A549 (cell line): ENCODE results near the gene FBXL5.

Source experiments
- CHD4 ChIP-seq: fragments of 200-600 bp; sonication (generic); IDR thresholded peaks from 2 replicates; pipeline ENCODE4 v1.6.1; 2016; ENCODE audit warnings: antibody characterized with exemption, mild to moderate bottlenecking, borderline replicate concordance
- EP300 ChIP-seq, 2 experiments: fragments of >200 bp; sonication (Bioruptor Twin); formaldehyde crosslinking; IDR thresholded peaks; 2 replicates in 1 of 2; 3 replicates in 1 of 2; pipeline ENCODE4 v1.6.1; 2016 to 2017
- ESRRA ChIP-seq: fragments of 150-350 bp; IDR thresholded peaks from 2 replicates; pipeline ENCODE4 v1.6.1; 2014; ENCODE audit warnings: mild to moderate bottlenecking, low read length, borderline replicate concordance
- JUNB ChIP-seq: fragments of >200 bp; sonication (Bioruptor Twin); formaldehyde crosslinking; IDR thresholded peaks from 2 replicates; pipeline ENCODE4 v1.6.1; 2016
- KDM1A ChIP-seq: fragments of 200-600 bp; sonication (generic); IDR thresholded peaks from 2 replicates; pipeline ENCODE4 v1.6.1; 2016; ENCODE audit warnings: low read depth, mild to moderate bottlenecking
- POLR2A ChIP-seq: IDR thresholded peaks from 2 replicates; pipeline ENCODE4 v1.6.1; 2012; ENCODE audit warnings: mild to moderate bottlenecking, low read length
- POLR2AphosphoS2 ChIP-seq: conservative IDR thresholded peaks from 2 replicates; pipeline ENCODE4 v1.6.1; 2012; ENCODE audit warnings: low read length, improper control_type of control experiment, inconsistent platforms
- RAD21 ChIP-seq, 2 experiments: fragments of >200 bp in 1 of 2; sonication (Bioruptor Twin) in 1 of 2; formaldehyde crosslinking in 1 of 2; IDR thresholded peaks in 1 of 2; conservative IDR thresholded peaks in 1 of 2; 2 replicates in 1 of 2; 3 replicates in 1 of 2; pipeline ENCODE4 v1.6.1; 2012 to 2018; ENCODE audit warnings: inconsistent platforms in 1 of 2
- RFX5 ChIP-seq: fragments of 450-650 bp; IDR thresholded peaks from 2 replicates; pipeline ENCODE4 v1.7.1; 2014; ENCODE audit warnings: antibody characterized with exemption, mild to moderate bottlenecking, moderate library complexity
- TF ChIP-seq, protein P1 (sequence below): fragments of >200 bp; sonication (Bioruptor Twin); formaldehyde crosslinking; IDR thresholded peaks from 3 replicates; pipeline ENCODE4 v1.5.1; 2016

DNA sequence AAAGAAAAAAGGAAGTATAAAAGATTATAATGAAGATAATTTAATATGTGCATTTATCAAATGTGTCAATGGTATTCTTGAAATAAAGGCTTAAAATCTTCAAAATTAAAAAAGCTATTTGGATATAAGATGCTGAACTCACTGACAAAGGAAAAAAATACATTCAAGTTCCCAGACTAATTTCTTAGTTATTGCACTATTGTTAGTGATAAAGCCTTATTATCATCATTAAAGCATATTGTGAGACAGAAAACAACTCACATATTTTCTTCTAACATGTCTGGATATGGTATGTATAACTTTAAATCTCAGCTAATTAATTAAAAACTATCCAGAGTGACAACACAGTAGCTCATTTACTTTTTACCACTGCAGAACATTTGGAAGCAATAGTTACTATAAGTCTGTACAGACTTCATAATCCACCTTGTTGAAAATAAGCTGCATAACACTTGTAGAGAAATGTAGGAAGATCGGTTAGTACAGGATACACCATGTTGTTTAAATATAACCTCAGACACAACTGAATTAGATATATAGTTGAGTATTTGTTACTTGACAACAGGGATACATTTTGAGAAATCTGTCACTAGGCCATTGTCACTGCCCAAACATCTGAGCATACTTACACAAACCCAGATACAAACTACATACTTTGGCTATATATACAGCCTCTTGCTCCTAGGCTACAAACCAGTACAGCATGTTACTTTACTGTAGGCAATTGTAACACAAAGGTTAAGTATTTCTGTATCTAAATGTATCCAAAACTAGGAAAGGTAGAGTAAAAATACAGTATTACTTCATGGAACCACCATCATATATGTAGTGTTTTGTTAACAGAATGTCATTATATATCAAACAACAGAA is 13.6 kb upstream of the FBXL5 start:
- no peak for TF ChIP-seq RFX5
- TF ChIP-seq EP300 (IDR thresholded peaks at IDR 0.05) = no peak
- TF ChIP-seq RAD21 (conservative IDR thresholded peaks at IDR 0.05 in 1 of 2, IDR thresholded peaks at IDR 0.05 in 1 of 2) = no peak
- TF ChIP-seq POLR2A = no peak
- TF ChIP-seq, protein P1, sequence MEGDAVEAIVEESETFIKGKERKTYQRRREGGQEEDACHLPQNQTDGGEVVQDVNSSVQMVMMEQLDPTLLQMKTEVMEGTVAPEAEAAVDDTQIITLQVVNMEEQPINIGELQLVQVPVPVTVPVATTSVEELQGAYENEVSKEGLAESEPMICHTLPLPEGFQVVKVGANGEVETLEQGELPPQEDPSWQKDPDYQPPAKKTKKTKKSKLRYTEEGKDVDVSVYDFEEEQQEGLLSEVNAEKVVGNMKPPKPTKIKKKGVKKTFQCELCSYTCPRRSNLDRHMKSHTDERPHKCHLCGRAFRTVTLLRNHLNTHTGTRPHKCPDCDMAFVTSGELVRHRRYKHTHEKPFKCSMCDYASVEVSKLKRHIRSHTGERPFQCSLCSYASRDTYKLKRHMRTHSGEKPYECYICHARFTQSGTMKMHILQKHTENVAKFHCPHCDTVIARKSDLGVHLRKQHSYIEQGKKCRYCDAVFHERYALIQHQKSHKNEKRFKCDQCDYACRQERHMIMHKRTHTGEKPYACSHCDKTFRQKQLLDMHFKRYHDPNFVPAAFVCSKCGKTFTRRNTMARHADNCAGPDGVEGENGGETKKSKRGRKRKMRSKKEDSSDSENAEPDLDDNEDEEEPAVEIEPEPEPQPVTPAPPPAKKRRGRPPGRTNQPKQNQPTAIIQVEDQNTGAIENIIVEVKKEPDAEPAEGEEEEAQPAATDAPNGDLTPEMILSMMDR = no peak
- TF ChIP-seq POLR2AphosphoS2 = no peak
- no peak for TF ChIP-seq ESRRA
- TF ChIP-seq CHD4 = no peak
- no peak for TF ChIP-seq KDM1A
- no peak for TF ChIP-seq JUNB
